HEK293T (cell line): ENCODE results near the gene U2AF1L4.

Experiments used
- BHLHE40 ChIP-seq: fragments of 450-650 bp; IDR thresholded peaks from 2 replicates; pipeline ENCODE4 v1.6.1; 2016; ENCODE audit warnings: mild to moderate bottlenecking, moderate library complexity, borderline replicate concordance
- CTBP1 ChIP-seq: fragments of 450-650 bp; IDR thresholded peaks from 2 replicates; pipeline ENCODE4 v1.6.1; 2016; ENCODE audit warnings: borderline replicate concordance
- ELF4 ChIP-seq: fragments of 450-650 bp; IDR thresholded peaks from 2 replicates; pipeline ENCODE4 v1.6.1; 2017; ENCODE audit warnings: antibody characterized with exemption
- FOXA1 ChIP-seq: fragments of 450-650 bp; IDR thresholded peaks from 2 replicates; pipeline ENCODE4 v1.6.1; 2016; ENCODE audit warnings: mild to moderate bottlenecking
- FOXM1 ChIP-seq: fragments of 450-650 bp; IDR thresholded peaks from 2 replicates; pipeline ENCODE4 v1.6.1; 2017; ENCODE audit warnings: mild to moderate bottlenecking, borderline replicate concordance
- L3MBTL2 ChIP-seq: fragments of 450-650 bp; conservative IDR thresholded peaks from 2 replicates; pipeline ENCODE4 v1.6.1; 2016; ENCODE audit warnings: mild to moderate bottlenecking
- LEF1 ChIP-seq: fragments of 450-650 bp; IDR thresholded peaks from 2 replicates; pipeline ENCODE4 v1.6.1; 2017; ENCODE audit warnings: mild to moderate bottlenecking, borderline replicate concordance
- NFRKB ChIP-seq: fragments of 450-650 bp; IDR thresholded peaks from 2 replicates; pipeline ENCODE4 v1.6.1; 2016; ENCODE audit warnings: mild to moderate bottlenecking, moderate library complexity
- SP1 ChIP-seq: fragments of 450-650 bp; IDR thresholded peaks from 2 replicates; pipeline ENCODE4 v1.6.1; 2017
- SUZ12 ChIP-seq: fragments of 450-650 bp; IDR thresholded peaks from 2 replicates; pipeline ENCODE4 v1.6.1; 2016; ENCODE audit warnings: mild to moderate bottlenecking
- TARDBP ChIP-seq: fragments of 450-650 bp; IDR thresholded peaks from 2 replicates; pipeline ENCODE4 v1.6.1; 2016
- ZNF384 ChIP-seq: fragments of 450-650 bp; IDR thresholded peaks from 2 replicates; pipeline ENCODE4 v1.6.1; 2016

GRCh38 chr19:35784503-35785338, 39.5 kb upstream of the U2AF1L4 start:
- TF ChIP-seq L3MBTL2 (no peak), LEF1 (no peak), FOXM1 (no peak), ELF4 (no peak), NFRKB (no peak), FOXA1 (no peak), ZNF384 (no peak), SP1 (no peak), CTBP1 (no peak), BHLHE40 (no peak), TARDBP (no peak), SUZ12 (no peak)
